ENCODE data around the gene PTPRU. TPM values are rescaled to one million over a fixed set of nuclear protein-coding genes. Genes with fewer than 3 reads are reported as not detected.

PTPRU gene
- total RNA-seq, 1 experiment from 2014 or later, result 6.8 TPM

- H3K27me3 ChIP-seq (replicated peaks; ENCODE audit: insufficient read depth, low read depth, low read length, poor library complexity), result peaks cover 21% of the 10 kb centered on the region
- no peaks in the 10 kb centered on the region for H3K36me3 ChIP-seq (ENCODE audit: insufficient read depth, low read length, poor library complexity, severe bottlenecking)
- intact Hi-C loops (cut with micrococcal nuclease; ENCODE audit: unreplicated experiment), result no loop called here
- TF ChIP-seq CTCF (conservative IDR thresholded peaks at IDR 0.05; ENCODE audit: low read depth, low read length) (no peak), EZH2 (IDR thresholded peaks at IDR 0.05; ENCODE audit: borderline replicate concordance, low read depth, low read length, poor library complexity, severe bottlenecking) (no peak)
- no peak overlapping the region for H3K4me3 ChIP-seq (ENCODE audit: low read depth, low read length, poor library complexity, severe bottlenecking)
- POLR2A ChIA-PET (ENCODE audit: low non-redundant PET), result no interaction called here
- no peak overlapping the region for H3K27ac ChIP-seq (ENCODE audit: low read depth, low read length, poor library complexity, severe bottlenecking)
- H3K4me1 ChIP-seq (ENCODE audit: insufficient read depth, low read length, poor library complexity, severe bottlenecking), result no peaks in the 10 kb centered on the region
- H3K9me3 ChIP-seq (ENCODE audit: low read depth, low read length, poor library complexity, severe bottlenecking), result no peaks in the 10 kb centered on the region
- CTCF ChIA-PET, result no interaction called here
- BruUV-seq (replicated peaks), result no TSS peak
- no peak for DNase-seq (ENCODE audit: low spot score)
These were observed 129.8 kb downstream of the PTPRU start for GRCh38 chr1:29365906-29366670.

- ChIA-PET POLR2A (ENCODE audit: low non-redundant PET) (no interaction called here), CTCF (no interaction called here)
- TF ChIP-seq CTCF (conservative IDR thresholded peaks at IDR 0.05; ENCODE audit: low read depth, low read length) (no peak), EZH2 (IDR thresholded peaks at IDR 0.05; ENCODE audit: borderline replicate concordance, low read depth, low read length, poor library complexity, severe bottlenecking) (no peak)
- no peak for DNase-seq (ENCODE audit: low spot score)
- Histone ChIP-seq H3K9me3 (ENCODE audit: low read depth, low read length, poor library complexity, severe bottlenecking) (no peaks in the 10 kb centered on the region), H3K27ac (ENCODE audit: low read depth, low read length, poor library complexity, severe bottlenecking) (no peak overlapping the region), H3K4me3 (ENCODE audit: low read depth, low read length, poor library complexity, severe bottlenecking) (no peak overlapping the region), H3K4me1 (ENCODE audit: insufficient read depth, low read length, poor library complexity, severe bottlenecking) (no peaks in the 10 kb centered on the region), H3K36me3 (ENCODE audit: insufficient read depth, low read length, poor library complexity, severe bottlenecking) (no peaks in the 10 kb centered on the region), H3K27me3 (replicated peaks; ENCODE audit: insufficient read depth, low read depth, low read length, poor library complexity) (peaks cover 47% of the 10 kb centered on the region)
- no TSS peak for BruUV-seq (replicated peaks)
- intact Hi-C loops (cut with micrococcal nuclease; ENCODE audit: unreplicated experiment), result no loop called here
These were observed 132.9 kb downstream of the PTPRU start for GRCh38 chr1:29368936-29369932.

- Histone ChIP-seq H3K27ac (ENCODE audit: low read depth, low read length, poor library complexity, severe bottlenecking) (no peak overlapping the region), H3K4me3 (ENCODE audit: low read depth, low read length, poor library complexity, severe bottlenecking) (no peak overlapping the region), H3K9me3 (ENCODE audit: low read depth, low read length, poor library complexity, severe bottlenecking) (no peaks in the 10 kb centered on the region), H3K4me1 (ENCODE audit: insufficient read depth, low read length, poor library complexity, severe bottlenecking) (no peaks in the 10 kb centered on the region), H3K36me3 (ENCODE audit: insufficient read depth, low read length, poor library complexity, severe bottlenecking) (no peaks in the 10 kb centered on the region), H3K27me3 (replicated peaks; ENCODE audit: insufficient read depth, low read depth, low read length, poor library complexity) (peaks cover 55% of the 10 kb centered on the region)
- POLR2A ChIA-PET (ENCODE audit: low non-redundant PET), result no interaction called here
- intact Hi-C loops (cut with micrococcal nuclease; ENCODE audit: unreplicated experiment), result no loop called here
- no peak for DNase-seq (ENCODE audit: low spot score)
- CTCF ChIA-PET, result interaction anchor here (0.6 kb wide), 1 partner anchor 140 kb away, joined by 4 read pairs; no protein-coding TSS in a partner anchor
- no peak for TF ChIP-seq CTCF (conservative IDR thresholded peaks at IDR 0.05; ENCODE audit: low read depth, low read length)
- TF ChIP-seq EZH2 (IDR thresholded peaks at IDR 0.05; ENCODE audit: borderline replicate concordance, low read depth, low read length, poor library complexity, severe bottlenecking), result no peak
- no TSS peak for BruUV-seq (replicated peaks)
These were observed 133.7 kb downstream of the PTPRU start for GRCh38 chr1:29370067-29370466.

Data from A673 (cell line).